Activated CD4-positive, alpha-beta T cell treated with anti-CD3 and anti-CD28 coated beads, Interleukin-2, amount 10 ng/mL, durations not matched to agents 7 days and 5 days (primary cell): ENCODE results near the gene TNFAIP8. TPM values are rescaled to one million over a fixed set of nuclear protein-coding genes. Genes with fewer than 3 reads are reported as not detected.
A peak's percentile ranks its signal among the peaks of the same experiment; 100 is the strongest.

Source experiments
- CTCF ChIA-PET: fragments of 350-600 bp; sonication (Branson Sonifier 250); formaldehyde crosslinking; loops from one replicate; lab custom pipeline; 2021; ENCODE audit warnings: antibody characterized with exemption; lab: Charles Lee
- POLR2A ChIA-PET: fragments of 350-600 bp; sonication (Branson Sonifier 250); formaldehyde crosslinking; loops from one replicate; lab custom pipeline; 2021; ENCODE audit warnings: antibody characterized with exemption; lab: Charles Lee
- DNase-seq: peaks from one replicate; pipeline ENCODE4 v3.0.0-alpha.2; 2020
- H3K27ac Mint-ChIP-seq: one replicate; pipeline ENCODE4 v1.8.0; 2021; ENCODE audit warnings: mild to moderate bottlenecking, moderate library complexity, mixed read lengths
- H3K27me3 Mint-ChIP-seq: one replicate; pipeline ENCODE4 v1.8.0; 2021; ENCODE audit warnings: mixed read lengths
- H3K36me3 Mint-ChIP-seq: one replicate; pipeline ENCODE4 v1.8.0; 2021; ENCODE audit warnings: low read depth, mixed read lengths
- H3K4me1 Mint-ChIP-seq: one replicate; pipeline ENCODE4 v1.8.0; 2021; ENCODE audit warnings: mixed read lengths
- H3K4me3 Mint-ChIP-seq: one replicate; pipeline ENCODE4 v1.8.0; 2021; ENCODE audit warnings: mild to moderate bottlenecking, moderate library complexity, mixed read lengths
- H3K9me3 Mint-ChIP-seq: one replicate; pipeline ENCODE4 v1.8.0; 2021; ENCODE audit warnings: mixed read lengths
- total RNA-seq, 2 experiments: library from RNA; stranded (reverse); gene quantifications; one replicate each; pipeline ENCODE4 v1.2.3, GENCODE V29; 2021

TNFAIP8 gene
- total RNA-seq, 2 experiments from 2014 or later: 167 to 184 TPM

- ChIA-PET POLR2A (no interaction called here), CTCF (no interaction called here)
- H3K9me3 Mint-ChIP-seq: no peaks in the 10 kb centered on the region
- H3K36me3 Mint-ChIP-seq: peaks cover 63% of the 10 kb centered on the region
- no peak overlapping the region for H3K4me3 Mint-ChIP-seq
- H3K4me1 Mint-ChIP-seq: peaks cover 77% of the 10 kb centered on the region
- no peak for DNase-seq
- H3K27ac Mint-ChIP-seq: no peak overlapping the region
- H3K27me3 Mint-ChIP-seq: no peaks in the 10 kb centered on the region
Observed at GRCh38 chr5:119390404-119390803, 34.6 kb downstream of the TNFAIP8 start.

DNA sequence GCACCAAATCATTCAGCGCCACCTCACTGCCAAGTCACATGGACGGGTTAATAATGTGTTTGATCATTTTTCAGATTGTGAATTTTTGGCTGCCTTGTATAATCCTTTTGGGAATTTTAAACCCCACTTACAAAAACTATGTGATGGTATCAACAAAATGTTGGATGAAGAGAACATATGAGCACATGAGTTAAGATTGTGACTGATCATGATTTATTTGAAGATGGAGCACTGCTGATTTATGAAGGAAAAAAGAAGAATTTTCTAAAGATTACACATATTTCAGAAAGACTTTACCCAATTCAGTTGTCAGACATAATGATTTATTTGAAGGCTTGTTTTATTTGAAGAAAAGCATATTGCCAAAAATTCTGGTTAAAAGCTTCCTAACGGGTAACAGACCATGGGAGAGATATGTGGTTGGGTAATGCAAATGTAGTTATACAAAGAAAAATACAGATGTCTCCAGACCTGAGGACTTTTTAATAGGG is 37.4 kb downstream of the TNFAIP8 start:
- Mint-ChIP-seq H3K4me1 (peaks cover 78% of the 10 kb centered on the region), H3K27ac (peak overlapping the region; percentile 31), H3K36me3 (peaks cover 79% of the 10 kb centered on the region), H3K9me3 (no peaks in the 10 kb centered on the region), H3K4me3 (no peak overlapping the region), H3K27me3 (no peaks in the 10 kb centered on the region)
- DNase-seq: no peak
- ChIA-PET POLR2A (no interaction called here), CTCF (interaction anchor here (0.8 to 3.2 kb wide), 4 partner anchors 15 to 77 kb away, joined by 3 to 11 read pairs (median 6); no protein-coding TSS in a partner anchor)

- DNase-seq: no peak
- H3K27ac Mint-ChIP-seq: peak overlapping the region; percentile 38
- H3K36me3 Mint-ChIP-seq: peaks cover 78% of the 10 kb centered on the region
- ChIA-PET CTCF (interaction anchor here (0.6 to 3.2 kb wide), 5 partner anchors 15 to 449 kb away, joined by 3 to 11 read pairs (median 3); no protein-coding TSS in a partner anchor), POLR2A (no interaction called here)
- peaks cover 76% of the 10 kb centered on the region for H3K4me1 Mint-ChIP-seq
- no peaks in the 10 kb centered on the region for H3K9me3 Mint-ChIP-seq
- H3K4me3 Mint-ChIP-seq: no peak overlapping the region
- H3K27me3 Mint-ChIP-seq: no peaks in the 10 kb centered on the region
Observed at GRCh38 chr5:119393746-119394145, 37.9 kb downstream of the TNFAIP8 start.

GRCh38 chr5:119395080-119395836 is 39.4 kb downstream of the TNFAIP8 start:
- ChIA-PET CTCF (interaction anchor here (1.3 kb wide), 1 partner anchor 17 kb away, joined by 8 read pairs; no protein-coding TSS in a partner anchor), POLR2A (no interaction called here)
- H3K27ac Mint-ChIP-seq: peak overlapping the region; percentile 75
- H3K4me1 Mint-ChIP-seq: peaks cover 69% of the 10 kb centered on the region
- peaks cover 66% of the 10 kb centered on the region for H3K36me3 Mint-ChIP-seq
- no peak for DNase-seq
- H3K4me3 Mint-ChIP-seq: no peak overlapping the region
- H3K9me3 Mint-ChIP-seq: no peaks in the 10 kb centered on the region
- no peaks in the 10 kb centered on the region for H3K27me3 Mint-ChIP-seq

DNA sequence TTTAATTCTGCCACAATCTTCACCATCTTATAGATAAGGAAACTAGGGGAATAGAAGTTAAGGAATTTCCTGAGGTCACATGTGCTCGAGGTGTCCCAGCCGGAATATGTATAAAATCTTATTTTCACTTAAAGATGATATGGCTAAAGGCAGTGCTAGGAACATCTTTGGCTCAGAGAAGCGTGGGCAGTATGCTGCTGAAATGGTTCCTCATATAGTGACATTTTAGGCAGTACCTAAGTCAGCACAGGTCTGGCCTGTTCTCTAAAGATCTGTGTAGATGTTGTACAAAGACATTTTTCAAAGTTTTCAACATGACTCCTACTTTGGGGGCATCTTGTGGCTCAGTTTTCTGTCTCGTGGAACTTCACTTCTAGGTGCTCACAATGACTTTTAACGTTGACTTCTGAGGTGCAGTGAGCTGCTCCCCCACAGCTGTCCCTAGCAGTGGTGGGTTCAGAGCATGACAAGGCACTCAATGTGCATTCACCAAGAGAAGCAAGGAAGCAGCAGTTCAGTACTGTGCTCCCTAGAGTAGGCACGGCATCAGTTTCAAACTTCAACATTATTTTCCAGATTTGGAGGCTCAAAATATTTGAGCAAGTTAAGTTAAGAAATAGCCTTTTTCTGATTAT is 40.3 kb downstream of the TNFAIP8 start:
- H3K27me3 Mint-ChIP-seq: no peaks in the 10 kb centered on the region
- no peak for DNase-seq
- ChIA-PET CTCF (no interaction called here), POLR2A (no interaction called here)
- peaks cover 61% of the 10 kb centered on the region for H3K36me3 Mint-ChIP-seq
- no peak overlapping the region for H3K4me3 Mint-ChIP-seq
- H3K4me1 Mint-ChIP-seq: peaks cover 63% of the 10 kb centered on the region
- H3K9me3 Mint-ChIP-seq: no peaks in the 10 kb centered on the region
- peak overlapping the region; percentile 19 for H3K27ac Mint-ChIP-seq

GRCh38 chr5:119397518-119398380 is 41.9 kb downstream of the TNFAIP8 start:
- Mint-ChIP-seq H3K27me3 (no peaks in the 10 kb centered on the region), H3K36me3 (peaks cover 46% of the 10 kb centered on the region), H3K9me3 (no peaks in the 10 kb centered on the region), H3K4me1 (peaks cover 53% of the 10 kb centered on the region), H3K4me3 (no peak overlapping the region), H3K27ac (peak overlapping the region; percentile 12)
- no peak for DNase-seq
- ChIA-PET CTCF (interaction anchor here (1.3 to 2.1 kb wide), 3 partner anchors 13 to 409 kb away, joined by 3 to 9 read pairs (median 7); partner anchors contain the start of gene DTWD2), POLR2A (no interaction called here)

DNA sequence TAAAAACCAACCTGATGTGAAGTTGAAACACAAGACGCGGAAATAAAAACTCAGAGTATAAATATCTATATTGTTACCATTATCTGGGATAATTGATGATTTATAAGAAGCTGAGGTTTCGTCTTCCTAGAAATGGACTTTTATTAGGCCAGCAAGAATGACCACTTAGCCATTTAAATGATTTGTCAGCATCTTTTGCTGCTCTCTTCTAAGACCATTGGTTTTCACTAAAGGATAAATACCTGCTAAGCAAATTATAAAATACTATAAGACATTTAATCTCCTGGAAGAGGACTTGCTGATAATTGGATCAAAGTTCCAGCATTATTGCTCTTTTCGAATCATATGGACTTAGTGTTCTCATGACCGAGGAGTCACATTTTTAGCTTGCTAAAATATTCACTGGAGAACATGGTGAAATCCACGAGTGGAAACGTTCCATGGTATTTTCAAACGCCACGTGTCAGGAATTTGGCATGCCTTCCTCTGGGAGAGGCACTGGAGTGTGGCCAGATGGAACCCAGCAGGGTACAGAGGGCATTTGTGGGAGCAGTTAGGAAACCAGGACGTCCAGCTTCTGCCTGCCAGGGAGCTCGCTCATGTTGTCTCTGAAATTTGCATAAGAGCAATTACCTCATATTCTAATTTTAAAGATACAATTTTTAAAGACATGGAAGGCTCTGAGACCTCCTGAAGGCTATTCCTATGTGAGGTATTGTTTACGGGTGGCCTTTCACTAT is 43.1 kb downstream of the TNFAIP8 start:
- Mint-ChIP-seq H3K4me3 (no peak overlapping the region), H3K27me3 (no peaks in the 10 kb centered on the region), H3K4me1 (peaks cover 42% of the 10 kb centered on the region), H3K9me3 (no peaks in the 10 kb centered on the region), H3K27ac (no peak overlapping the region), H3K36me3 (peaks cover 35% of the 10 kb centered on the region)
- ChIA-PET CTCF (interaction anchor here (0.8 to 2.1 kb wide), 5 partner anchors 12 to 411 kb away, joined by 3 to 9 read pairs (median 4); partner anchors contain the start of gene DTWD2), POLR2A (no interaction called here)
- no peak for DNase-seq

DNA sequence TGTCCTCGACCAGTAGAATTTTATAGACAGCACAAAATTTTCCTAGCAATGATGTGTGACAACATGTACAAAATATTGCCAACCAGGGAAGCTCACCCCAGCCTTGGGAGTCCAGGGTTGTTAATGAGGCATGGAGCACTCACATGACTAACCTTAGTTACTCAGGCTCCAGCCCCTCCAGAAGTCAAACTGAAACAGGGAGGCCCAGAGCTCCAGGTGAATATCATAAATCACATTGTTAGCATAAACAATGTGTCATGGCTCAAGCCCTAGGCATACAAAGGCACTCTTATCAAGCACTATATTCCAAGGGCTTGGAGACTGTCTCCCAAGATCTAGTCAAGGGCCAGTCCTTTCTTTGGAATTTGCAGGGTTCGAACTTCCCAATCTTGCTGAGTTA is 44.4 kb downstream of the TNFAIP8 start:
- ChIA-PET POLR2A (interaction anchor here (0.6 kb wide), 1 partner anchor 67 kb away, joined by 3 read pairs; no protein-coding TSS in a partner anchor), CTCF (interaction anchor here (1.1 to 2.1 kb wide), 4 partner anchors 11 to 85 kb away, joined by 4 to 9 read pairs (median 4); no protein-coding TSS in a partner anchor)
- Mint-ChIP-seq H3K36me3 (peaks cover 24% of the 10 kb centered on the region), H3K9me3 (no peaks in the 10 kb centered on the region), H3K27ac (no peak overlapping the region), H3K4me3 (no peak overlapping the region), H3K27me3 (no peaks in the 10 kb centered on the region), H3K4me1 (peaks cover 33% of the 10 kb centered on the region)
- DNase-seq: no peak

DNA sequence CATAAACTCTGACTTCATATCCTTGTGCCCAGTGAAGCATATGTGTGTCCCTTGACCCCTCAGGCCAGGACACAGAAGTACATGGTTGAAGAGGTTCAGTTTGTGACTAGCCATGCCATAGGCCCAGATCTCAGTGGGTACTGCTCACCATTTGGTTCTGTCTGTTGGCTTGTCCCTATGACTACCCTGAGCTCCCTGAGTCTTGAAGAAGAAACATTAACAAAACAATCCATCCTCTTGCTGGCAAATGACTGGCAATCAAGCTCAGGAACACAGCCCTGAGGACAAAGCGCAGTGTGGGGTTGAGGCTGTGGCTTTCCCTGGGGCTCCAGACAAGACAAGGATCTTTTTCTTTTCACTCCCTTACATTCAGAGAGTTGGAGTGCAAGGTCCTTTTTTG is 46.3 kb downstream of the TNFAIP8 start:
- Mint-ChIP-seq H3K36me3 (peaks cover 10% of the 10 kb centered on the region), H3K4me1 (peaks cover 17% of the 10 kb centered on the region), H3K4me3 (no peak overlapping the region), H3K9me3 (no peaks in the 10 kb centered on the region), H3K27me3 (no peaks in the 10 kb centered on the region), H3K27ac (no peak overlapping the region)
- CTCF ChIA-PET: interaction anchor here (0.6 to 2.6 kb wide), 4 partner anchors 9 to 112 kb away, joined by 3 to 16 read pairs (median 4); no protein-coding TSS in a partner anchor
- no peak for DNase-seq
- POLR2A ChIA-PET: no interaction called here

GRCh38 chr5:119402555-119402954 is 46.7 kb downstream of the TNFAIP8 start:
- no peak overlapping the region for H3K4me3 Mint-ChIP-seq
- ChIA-PET POLR2A (no interaction called here), CTCF (interaction anchor here (0.6 to 2.6 kb wide), 3 partner anchors 9 to 563 kb away, joined by 3 to 16 read pairs (median 3); no protein-coding TSS in a partner anchor)
- peaks cover 14% of the 10 kb centered on the region for H3K4me1 Mint-ChIP-seq
- no peak for DNase-seq
- peaks cover 7% of the 10 kb centered on the region for H3K36me3 Mint-ChIP-seq
- no peaks in the 10 kb centered on the region for H3K9me3 Mint-ChIP-seq
- H3K27me3 Mint-ChIP-seq: no peaks in the 10 kb centered on the region
- H3K27ac Mint-ChIP-seq: no peak overlapping the region

DNA sequence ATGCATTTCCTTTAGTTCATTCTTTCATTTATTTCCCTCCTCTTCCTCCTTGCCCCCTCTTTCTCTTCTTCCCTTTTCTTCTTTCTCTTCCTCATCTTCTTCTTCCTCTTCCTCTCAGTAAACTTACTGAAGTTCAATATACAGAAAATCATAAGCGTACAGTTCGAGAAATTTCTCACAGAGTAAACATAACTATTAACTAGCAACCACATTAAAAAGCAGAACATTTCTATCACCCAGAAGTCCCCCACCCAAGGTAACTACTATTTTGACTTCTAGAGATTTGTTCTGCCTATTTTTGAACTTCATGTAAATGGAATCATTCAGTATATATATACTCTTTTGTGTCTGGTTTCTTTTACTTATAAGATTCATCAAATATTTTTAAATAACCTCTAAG is 48.2 kb downstream of the TNFAIP8 start:
- Mint-ChIP-seq H3K27ac (no peak overlapping the region), H3K4me1 (peaks cover 7% of the 10 kb centered on the region), H3K9me3 (no peaks in the 10 kb centered on the region), H3K36me3 (no peaks in the 10 kb centered on the region), H3K4me3 (no peak overlapping the region), H3K27me3 (no peaks in the 10 kb centered on the region)
- no peak for DNase-seq
- CTCF ChIA-PET: no interaction called here
- POLR2A ChIA-PET: no interaction called here
